IMR-90 (cell line): ENCODE data around the gene GSTK1.

ENCODE experiments used
- CEBPB ChIP-seq: IDR thresholded peaks from 2 replicates; pipeline ENCODE4 v1.6.1; 2012; ENCODE audit warnings: low read depth, low read length, improper control_type of control experiment
- ELK1 ChIP-seq: fragments of 150-350 bp; IDR thresholded peaks from 2 replicates; pipeline ENCODE4 v1.6.1; 2016; ENCODE audit warnings: low read depth, mild to moderate bottlenecking, low read length, moderate library complexity, borderline replicate concordance
- FOS ChIP-seq: fragments of 150-350 bp; IDR thresholded peaks from 2 replicates; pipeline ENCODE4 v1.6.1; 2016; ENCODE audit warnings: low read depth, low read length
- MAFK ChIP-seq: IDR thresholded peaks from 2 replicates; pipeline ENCODE4 v1.6.1; 2012; ENCODE audit warnings: low read depth, low read length, improper control_type of control experiment
- MXI1 ChIP-seq: IDR thresholded peaks from 2 replicates; pipeline ENCODE4 v1.6.1; 2012; ENCODE audit warnings: low read depth, mild to moderate bottlenecking, low read length, moderate library complexity, borderline replicate concordance
- NFE2L2 ChIP-seq: fragments of 150-350 bp; IDR thresholded peaks from 2 replicates; pipeline ENCODE4 v1.6.1; 2016; ENCODE audit warnings: low read depth, mild to moderate bottlenecking, low read length
- POLR2A ChIP-seq: IDR thresholded peaks from 2 replicates; pipeline ENCODE4 v1.6.1; 2012; ENCODE audit warnings: mild to moderate bottlenecking, low read depth, low read length
- RAD21 ChIP-seq: IDR thresholded peaks from 2 replicates; pipeline ENCODE4 v1.6.1; 2012; ENCODE audit warnings: low read length, improper control_type of control experiment
- RFX5 ChIP-seq: IDR thresholded peaks from 2 replicates; pipeline ENCODE4 v1.8.0; 2012; ENCODE audit warnings: low read depth, mild to moderate bottlenecking, low read length, moderate library complexity
- SMC3 ChIP-seq: fragments of 150-350 bp; IDR thresholded peaks from 2 replicates; pipeline ENCODE4 v1.6.1; 2016; ENCODE audit warnings: low read depth, mild to moderate bottlenecking, antibody characterized with exemption, low read length, moderate library complexity
- TF ChIP-seq, protein P1 (sequence below): conservative IDR thresholded peaks from 2 replicates; pipeline ENCODE4 v1.5.1; 2012; ENCODE audit warnings: mild to moderate bottlenecking, low read depth, low read length, improper control_type of control experiment
- TF ChIP-seq, protein P2 (sequence below): fragments of 150-350 bp; IDR thresholded peaks from 2 replicates; pipeline ENCODE4 v1.6.1; 2017; ENCODE audit warnings: mild to moderate bottlenecking, antibody characterized with exemption, low read length, low read depth

DNA sequence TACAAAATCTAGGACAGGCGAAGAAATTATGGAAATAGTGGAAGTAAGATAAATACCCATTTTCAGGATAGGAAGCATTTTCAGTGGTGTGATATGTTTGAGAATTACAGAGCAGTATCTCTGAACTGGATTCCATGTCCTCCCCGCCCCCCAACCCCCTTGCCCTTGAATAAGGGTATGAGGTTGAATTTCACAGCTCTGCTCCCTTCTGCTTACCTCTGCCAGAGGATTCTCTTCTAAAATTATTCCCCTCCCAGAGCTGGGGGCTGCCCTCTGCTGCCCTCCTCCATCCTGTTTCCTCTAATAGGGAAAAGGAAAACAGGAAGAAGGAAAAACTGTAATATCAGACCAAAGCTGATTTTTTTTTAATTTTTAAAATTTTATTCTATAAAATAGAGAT lies 45.4 kb downstream of the GSTK1 start:
- TF ChIP-seq MXI1 (no peak), POLR2A (no peak), ELK1 (no peak), NFE2L2 (no peak), SMC3 (no peak), MAFK (no peak), CEBPB (no peak), RAD21 (no peak), RFX5 (no peak), FOS (no peak)
- TF ChIP-seq, protein P1, sequence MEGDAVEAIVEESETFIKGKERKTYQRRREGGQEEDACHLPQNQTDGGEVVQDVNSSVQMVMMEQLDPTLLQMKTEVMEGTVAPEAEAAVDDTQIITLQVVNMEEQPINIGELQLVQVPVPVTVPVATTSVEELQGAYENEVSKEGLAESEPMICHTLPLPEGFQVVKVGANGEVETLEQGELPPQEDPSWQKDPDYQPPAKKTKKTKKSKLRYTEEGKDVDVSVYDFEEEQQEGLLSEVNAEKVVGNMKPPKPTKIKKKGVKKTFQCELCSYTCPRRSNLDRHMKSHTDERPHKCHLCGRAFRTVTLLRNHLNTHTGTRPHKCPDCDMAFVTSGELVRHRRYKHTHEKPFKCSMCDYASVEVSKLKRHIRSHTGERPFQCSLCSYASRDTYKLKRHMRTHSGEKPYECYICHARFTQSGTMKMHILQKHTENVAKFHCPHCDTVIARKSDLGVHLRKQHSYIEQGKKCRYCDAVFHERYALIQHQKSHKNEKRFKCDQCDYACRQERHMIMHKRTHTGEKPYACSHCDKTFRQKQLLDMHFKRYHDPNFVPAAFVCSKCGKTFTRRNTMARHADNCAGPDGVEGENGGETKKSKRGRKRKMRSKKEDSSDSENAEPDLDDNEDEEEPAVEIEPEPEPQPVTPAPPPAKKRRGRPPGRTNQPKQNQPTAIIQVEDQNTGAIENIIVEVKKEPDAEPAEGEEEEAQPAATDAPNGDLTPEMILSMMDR: no peak
- TF ChIP-seq, protein P2, sequence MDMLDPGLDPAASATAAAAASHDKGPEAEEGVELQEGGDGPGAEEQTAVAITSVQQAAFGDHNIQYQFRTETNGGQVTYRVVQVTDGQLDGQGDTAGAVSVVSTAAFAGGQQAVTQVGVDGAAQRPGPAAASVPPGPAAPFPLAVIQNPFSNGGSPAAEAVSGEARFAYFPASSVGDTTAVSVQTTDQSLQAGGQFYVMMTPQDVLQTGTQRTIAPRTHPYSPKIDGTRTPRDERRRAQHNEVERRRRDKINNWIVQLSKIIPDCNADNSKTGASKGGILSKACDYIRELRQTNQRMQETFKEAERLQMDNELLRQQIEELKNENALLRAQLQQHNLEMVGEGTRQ: no peak
